Peyer's patch (tissue), 4 donors: ENCODE measurements around the gene GALNT2.

Experiments used
- POLR2A ChIP-seq, 2 donors: fragments of 450-650 bp; IDR thresholded peaks; one replicate each; pipeline ENCODE4 v1.5.1; 2017; ENCODE audit warnings: antibody characterized with exemption in 2 of 2, mild to moderate bottlenecking in 2 of 2, moderate library complexity in 2 of 2
- TF ChIP-seq, protein P1 (sequence below), 6 experiments: fragments of 450-650 bp in 4 of 6; fragments of 200-600 bp in 2 of 6; sonication (generic) in 1 of 6; IDR thresholded peaks; one replicate each; pipeline ENCODE4 v1.5.1; 2017 to 2019; ENCODE audit warnings: antibody characterized with exemption in 6 of 6, mild to moderate bottlenecking in 3 of 6, moderate library complexity in 1 of 6

DNA sequence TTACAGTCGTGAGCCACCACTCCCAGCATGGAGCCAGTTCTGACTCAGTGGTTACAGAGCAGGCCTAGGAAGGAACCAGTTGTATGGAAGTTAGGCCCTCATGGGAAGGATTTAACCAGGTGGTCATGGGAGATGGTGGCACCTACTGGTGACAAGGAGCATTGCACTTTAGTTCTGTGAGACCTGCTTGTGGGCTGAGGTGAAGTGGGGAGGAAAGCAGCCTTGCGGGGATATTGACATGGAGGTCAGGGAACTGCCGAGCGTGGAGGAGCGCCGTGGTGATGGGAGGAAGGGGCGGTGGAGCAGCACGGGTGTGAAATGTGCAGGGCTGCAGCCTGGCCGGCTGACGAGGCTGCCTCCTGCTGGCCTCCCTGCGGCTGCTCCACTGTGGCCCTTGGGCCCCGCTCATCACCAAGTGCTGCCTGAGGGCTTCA lies 100.4 kb downstream of the GALNT2 start:
- TF ChIP-seq, protein P1, sequence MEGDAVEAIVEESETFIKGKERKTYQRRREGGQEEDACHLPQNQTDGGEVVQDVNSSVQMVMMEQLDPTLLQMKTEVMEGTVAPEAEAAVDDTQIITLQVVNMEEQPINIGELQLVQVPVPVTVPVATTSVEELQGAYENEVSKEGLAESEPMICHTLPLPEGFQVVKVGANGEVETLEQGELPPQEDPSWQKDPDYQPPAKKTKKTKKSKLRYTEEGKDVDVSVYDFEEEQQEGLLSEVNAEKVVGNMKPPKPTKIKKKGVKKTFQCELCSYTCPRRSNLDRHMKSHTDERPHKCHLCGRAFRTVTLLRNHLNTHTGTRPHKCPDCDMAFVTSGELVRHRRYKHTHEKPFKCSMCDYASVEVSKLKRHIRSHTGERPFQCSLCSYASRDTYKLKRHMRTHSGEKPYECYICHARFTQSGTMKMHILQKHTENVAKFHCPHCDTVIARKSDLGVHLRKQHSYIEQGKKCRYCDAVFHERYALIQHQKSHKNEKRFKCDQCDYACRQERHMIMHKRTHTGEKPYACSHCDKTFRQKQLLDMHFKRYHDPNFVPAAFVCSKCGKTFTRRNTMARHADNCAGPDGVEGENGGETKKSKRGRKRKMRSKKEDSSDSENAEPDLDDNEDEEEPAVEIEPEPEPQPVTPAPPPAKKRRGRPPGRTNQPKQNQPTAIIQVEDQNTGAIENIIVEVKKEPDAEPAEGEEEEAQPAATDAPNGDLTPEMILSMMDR (IDR thresholded peaks at IDR 0.05) = peak; percentile 50 to 84 (median 74)
- TF ChIP-seq POLR2A (IDR thresholded peaks at IDR 0.05) = no peak
